K562 (cell line): ENCODE results near the gene TGFB1I1. TPM values are rescaled to one million over a fixed set of nuclear protein-coding genes. Genes with fewer than 3 reads are reported as not detected.

Source experiments
- ATAC-seq: fragments of 200-7000 bp; cut with Tn5 transposase; 3 replicates; pipeline ENCODE4 v1.9.1; 2020; ENCODE audit warnings: moderate library complexity
- BruUV-seq: library from RNA; stranded (reverse); fragments of 400-500 nt; replicated peaks from 2 replicates; lab custom pipeline; 2021; lab: Mats Ljungman, UMichigan
- CTCF ChIA-PET: fragments of 300-600 bp; formaldehyde crosslinking; extraction: SDS; loops from one replicate; lab custom pipeline; 2021; ENCODE audit warnings: low intra/inter-chr PET ratio; lab: Yijun Ruan, JAX
- POLR2A ChIA-PET: fragments of 300-600, 350-650 bp; sonication (Branson Sonifier 250); formaldehyde crosslinking; extraction: SDS; loops from one replicate; lab custom pipeline; 2021; ENCODE audit warnings: antibody characterized with exemption, inconsistent platforms; lab: Yijun Ruan, JAX
- DNase-seq, 4 experiments: peaks; one replicate each; pipeline versions ENCODE4 v3.0.0 to v3.0.0-alpha.2; 2011 to 2018; ENCODE audit warnings: low spot score in 3 of 4, mixed read lengths in 3 of 4; ENCODE audit errors: extremely low read depth in 1 of 4
- FAIRE-seq: peaks from 2 replicates; lab custom pipeline; 2011; peaks lifted over from hg19 to GRCh38; lab: Jason Lieb, UNC
- H2AFZ ChIP-seq: 2 replicates; pipeline ENCODE4 v1.6.0; 2011; ENCODE audit warnings: low read depth, low read length, control low read depth, inconsistent platforms
- H3K27ac ChIP-seq: fragments of 200-600 bp; 3 replicates; pipeline ENCODE4 v1.8.0; 2011; ENCODE audit warnings: low read depth, mild to moderate bottlenecking, control low read depth, inconsistent platforms, low read length, moderate library complexity, mixed read lengths; ENCODE audit errors: extremely low read depth
- H3K27me3 ChIP-seq, 2 experiments: fragments of 300-600 bp in 1 of 2; 2 replicates in 1 of 2; 3 replicates in 1 of 2; pipeline versions ENCODE4 v1.6.0 to v1.8.0; 2011; ENCODE audit warnings: inconsistent platforms in 2 of 2, low read length in 2 of 2, mild to moderate bottlenecking in 1 of 2, mixed read lengths in 1 of 2, moderate library complexity in 1 of 2; ENCODE audit not compliant: control insufficient read depth in 2 of 2, insufficient read depth in 2 of 2
- H3K36me3 ChIP-seq: fragments of 300-600 bp; 3 replicates; pipeline ENCODE4 v1.8.0; 2011; ENCODE audit warnings: mild to moderate bottlenecking, low read length, inconsistent platforms; ENCODE audit not compliant: control insufficient read depth, insufficient read depth
- H3K4me1 ChIP-seq, 2 experiments: fragments of 200-600 bp in 1 of 2; replicated peaks in 1 of 2; 2 replicates in 1 of 2; 3 replicates in 1 of 2; pipeline versions ENCODE4 v1.5.1 to v1.8.0; 2011; ENCODE audit warnings: inconsistent platforms in 2 of 2, low read length in 2 of 2, mild to moderate bottlenecking in 1 of 2, mixed read lengths in 1 of 2, moderate library complexity in 1 of 2; ENCODE audit not compliant: control insufficient read depth in 2 of 2, insufficient read depth in 2 of 2
- H3K4me2 ChIP-seq: 2 replicates; pipeline ENCODE4 v1.6.1; 2011; ENCODE audit warnings: low read length, control low read depth, inconsistent platforms, mixed read lengths; ENCODE audit not compliant: insufficient read depth
- H3K4me3 ChIP-seq: fragments of 200-600 bp; sonication (generic), shearing (Covaris generic); 2 replicates; pipeline ENCODE4 v1.5.1; 2016; ENCODE audit warnings: control low read depth, inconsistent platforms
- H3K79me2 ChIP-seq: fragments of 200-600 bp; 3 replicates; pipeline ENCODE4 v1.8.0; 2011; ENCODE audit warnings: low read length, inconsistent platforms; ENCODE audit not compliant: control insufficient read depth, insufficient read depth
- H3K9ac ChIP-seq, 2 experiments: 2 replicates each; pipeline versions ENCODE4 v1.6.0 to v1.6.1; 2011; ENCODE audit warnings: low read depth in 2 of 2, low read length in 2 of 2, control low read depth in 1 of 2, inconsistent platforms in 1 of 2, mild to moderate bottlenecking in 1 of 2, mixed read lengths in 1 of 2; ENCODE audit not compliant: insufficient read depth in 1 of 2
- H3K9me1 ChIP-seq: one replicate; pipeline ENCODE4 v1.6.0; 2011; ENCODE audit warnings: inconsistent platforms, mild to moderate bottlenecking, low read length, moderate library complexity; ENCODE audit not compliant: control insufficient read depth, insufficient read depth
- H3K9me3 ChIP-seq: replicated peaks from 2 replicates; pipeline ENCODE4 v1.5.1; 2011; ENCODE audit warnings: low read depth, low read length, inconsistent platforms; ENCODE audit not compliant: control insufficient read depth, insufficient read depth
- H4K20me1 ChIP-seq: replicated peaks from 2 replicates; pipeline ENCODE4 v1.6.1; 2011; ENCODE audit warnings: low read length, inconsistent platforms, mixed read lengths; ENCODE audit not compliant: control insufficient read depth, insufficient read depth
- ATF2 ChIP-seq: sonication (generic); formaldehyde crosslinking; IDR thresholded peaks from 2 replicates; pipeline ENCODE4 v1.8.1; 2022; ENCODE audit warnings: missing genetic modification reagents
- CBFA2T3 ChIP-seq: fragments of 450-650 bp; IDR thresholded peaks from 2 replicates; pipeline ENCODE4 v1.6.1; 2017
- PRDM10 ChIP-seq: fragments of 450-650 bp; IDR thresholded peaks from 2 replicates; pipeline ENCODE4 v1.6.1; 2018; ENCODE audit not compliant: partially characterized antibody
- SRSF7 ChIP-seq: fragments of 200-400 bp; formaldehyde crosslinking; optimal IDR thresholded peaks from 2 replicates; pipeline ENCODE3; 2017; ENCODE audit warnings: mild to moderate bottlenecking, low read depth, low read length
- ZBTB2 ChIP-seq: fragments of 450-650 bp; IDR thresholded peaks from 2 replicates; pipeline ENCODE4 v1.6.1; 2016; ENCODE audit warnings: antibody characterized with exemption
- ZSCAN29 ChIP-seq: fragments of 450-650 bp; IDR thresholded peaks from 2 replicates; pipeline ENCODE4 v1.6.1; 2017
- WGBS: fragments of 100-300 bp; shearing (Covaris generic); methylation state at CpG from one replicate; pipeline ENCODE4 v1.1.6; 2016; ENCODE audit warnings: low coverage, mixed read lengths; ENCODE audit not compliant: insufficient coverage; ENCODE audit errors: missing lambda C conversion rate; 5-methylcytosine and 5-hydroxymethylcytosine counted together
- in situ Hi-C: fragments of 300-500 bp; cut with MboI; formaldehyde crosslinking; loops from 4 replicates; pipeline ENCODE4 v1.15.0; 2018; ENCODE audit warnings: inconsistent platforms, mixed read lengths
- intact Hi-C: fragments of 100-400 bp; cut with micrococcal nuclease; formaldehyde crosslinking; loops from 2 replicates; pipeline ENCODE4 v1.14.2; 2022
- polyA plus RNA-seq, 8 experiments: library from polyadenylated mRNA; depleted of rRNA in 4 of 8; stranded (reverse) in 5 of 8; unstranded in 3 of 8; fragments of >200 nt; fragmentation: Nextera tagmentation in 2 of 8; fragmentation: Illumina TruSeq in 1 of 8; extraction: Ambion mirVana in 2 of 8; extraction: Trizol in 1 of 8; gene quantifications; 2 replicates each; pipeline versions ENCODE4 v1.2.1 to v1.2.3, GENCODE V29; 2011 to 2014; ENCODE audit warnings: inconsistent platforms in 1 of 8, missing spikeins in 1 of 8
- total RNA-seq, 7 experiments: library from RNA; depleted of rRNA in 6 of 7; stranded (reverse); fragments of >200 nt in 6 of 7; fragmentation: Illumina TruSeq in 2 of 7; extraction: Trizol in 2 of 7; gene quantifications; 2 replicates each; pipeline versions ENCODE4 v1.2.1 to v1.2.3, GENCODE V29; 2011 to 2021; ENCODE audit warnings: low replicate concordance in 1 of 7

The TGFB1I1 gene
- total and polyA plus RNA-seq, 9 of the 15 experiments (the other 6 are each of a cell fraction or from before 2014, with no cell fraction given), result 0.04 to 0.91 (median 0.19) TPM

GRCh38 chr16:31517800-31518402 lies 45.9 kb downstream of the TGFB1I1 start (continued):
- no peak for TF ChIP-seq ZBTB2

GRCh38 chr16:31519759-31520431 lies 47.9 kb downstream of the TGFB1I1 start:
- Histone ChIP-seq H4K20me1 (no peaks in the 10 kb centered on the region), H3K27ac (no peak overlapping the region), H3K4me2 (no peak overlapping the region), H3K4me1 (peaks cover 9 to 22% of the 10 kb centered on the region in 2 experiments; a peak in 4 of 5 replicates), H3K27me3 (no peaks in the 10 kb centered on the region), H2AFZ (peak overlapping the region; percentile 58), H3K79me2 (no peaks in the 10 kb centered on the region), H3K9me3 (no peaks in the 10 kb centered on the region), H3K4me3 (no peak overlapping the region), H3K9me1 (no peaks in the 10 kb centered on the region), H3K9ac (no peak overlapping the region), H3K36me3 (no peaks in the 10 kb centered on the region)
- in situ Hi-C loops (no loop called here), intact Hi-C loops (loop anchor here (5.0 kb wide), 1 partner anchor 48 kb away; the partner anchor contains the start of gene TGFB1I1)
- ChIA-PET CTCF (no interaction called here), POLR2A (interaction anchor here (1.6 to 1.7 kb wide), 2 partner anchors 10 to 12 kb away, joined by 6 to 7 read pairs; partner anchors contain the start of gene RUSF1)
- peak; percentile 18; the same call in 1 of the 3 replicates for ATAC-seq
- TF ChIP-seq CBFA2T3, result no peak
- TF ChIP-seq ZSCAN29, result no peak
- TF ChIP-seq SRSF7, result no peak
- TF ChIP-seq ATF2 (CRISPR knock-in tag), result no peak
- TF ChIP-seq PRDM10, result peak; percentile 73
- BruUV-seq, result no TSS peak
- FAIRE-seq, result no peak
- no peak for DNase-seq
- WGBS, result 65% methylated on average over 2 of the region's 2 CpGs
